Fibroblast of lung (primary cell): ENCODE measurements around the gene MT1X.
"Not testable (repeated sequence)": the region's sequence is repeated elsewhere in the genome, so short reads cannot be mapped to it uniquely, and the experiment has no call there.

Experiments
- EZH2 ChIP-seq: IDR thresholded peaks from 2 replicates; pipeline ENCODE4 v1.5.1; 2012; ENCODE audit warnings: low read length, control low read depth, mild to moderate bottlenecking; ENCODE audit errors: missing control alignments
- TF ChIP-seq, protein P1 (sequence below), 2 donors: IDR thresholded peaks in 1 of 2; conservative IDR thresholded peaks in 1 of 2; 1 replicate in 1 of 2; 2 replicates in 1 of 2; pipeline ENCODE4 v1.5.1; 2011 to 2012; ENCODE audit warnings: low read length in 2 of 2, control low read depth in 1 of 2, inconsistent platforms in 1 of 2, low read depth in 1 of 2, mild to moderate bottlenecking in 1 of 2

DNA sequence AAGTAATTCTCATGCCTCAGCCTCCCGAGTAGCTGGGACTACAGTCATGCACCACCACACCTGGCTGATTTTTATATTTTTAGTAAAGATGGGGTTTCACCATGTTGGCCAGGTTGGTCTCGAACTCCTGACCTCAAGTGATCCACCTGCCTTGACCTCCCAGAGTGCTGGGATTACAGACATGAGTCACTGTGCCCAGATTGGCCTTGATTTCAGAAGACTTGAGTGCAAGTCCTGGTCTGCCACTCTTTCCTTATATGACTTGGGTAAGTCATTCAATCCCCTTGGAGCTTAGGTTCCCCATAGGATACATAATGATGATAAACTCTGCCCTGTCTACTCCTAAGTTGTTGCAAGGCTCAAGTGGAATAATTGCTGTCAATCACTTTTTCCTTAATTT is 35.3 kb downstream of the MT1X start:
- TF ChIP-seq, protein P1, sequence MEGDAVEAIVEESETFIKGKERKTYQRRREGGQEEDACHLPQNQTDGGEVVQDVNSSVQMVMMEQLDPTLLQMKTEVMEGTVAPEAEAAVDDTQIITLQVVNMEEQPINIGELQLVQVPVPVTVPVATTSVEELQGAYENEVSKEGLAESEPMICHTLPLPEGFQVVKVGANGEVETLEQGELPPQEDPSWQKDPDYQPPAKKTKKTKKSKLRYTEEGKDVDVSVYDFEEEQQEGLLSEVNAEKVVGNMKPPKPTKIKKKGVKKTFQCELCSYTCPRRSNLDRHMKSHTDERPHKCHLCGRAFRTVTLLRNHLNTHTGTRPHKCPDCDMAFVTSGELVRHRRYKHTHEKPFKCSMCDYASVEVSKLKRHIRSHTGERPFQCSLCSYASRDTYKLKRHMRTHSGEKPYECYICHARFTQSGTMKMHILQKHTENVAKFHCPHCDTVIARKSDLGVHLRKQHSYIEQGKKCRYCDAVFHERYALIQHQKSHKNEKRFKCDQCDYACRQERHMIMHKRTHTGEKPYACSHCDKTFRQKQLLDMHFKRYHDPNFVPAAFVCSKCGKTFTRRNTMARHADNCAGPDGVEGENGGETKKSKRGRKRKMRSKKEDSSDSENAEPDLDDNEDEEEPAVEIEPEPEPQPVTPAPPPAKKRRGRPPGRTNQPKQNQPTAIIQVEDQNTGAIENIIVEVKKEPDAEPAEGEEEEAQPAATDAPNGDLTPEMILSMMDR (conservative IDR thresholded peaks at IDR 0.05 in 1 of 2, IDR thresholded peaks at IDR 0.05 in 1 of 2; ENCODE audit: low read depth in 1 of 2, low read length in 2 of 2), result not testable (repeated sequence)
- TF ChIP-seq EZH2, result not testable (repeated sequence)
